CD1c-positive myeloid dendritic cell (primary cell): ENCODE measurements around the gene NRDE2.

ENCODE experiments used
- DNase-seq: peaks from one replicate; pipeline ENCODE4 v3.0.0-alpha.2; 2016; ENCODE audit errors: extremely low spot score

Gene NRDE2, protein sequence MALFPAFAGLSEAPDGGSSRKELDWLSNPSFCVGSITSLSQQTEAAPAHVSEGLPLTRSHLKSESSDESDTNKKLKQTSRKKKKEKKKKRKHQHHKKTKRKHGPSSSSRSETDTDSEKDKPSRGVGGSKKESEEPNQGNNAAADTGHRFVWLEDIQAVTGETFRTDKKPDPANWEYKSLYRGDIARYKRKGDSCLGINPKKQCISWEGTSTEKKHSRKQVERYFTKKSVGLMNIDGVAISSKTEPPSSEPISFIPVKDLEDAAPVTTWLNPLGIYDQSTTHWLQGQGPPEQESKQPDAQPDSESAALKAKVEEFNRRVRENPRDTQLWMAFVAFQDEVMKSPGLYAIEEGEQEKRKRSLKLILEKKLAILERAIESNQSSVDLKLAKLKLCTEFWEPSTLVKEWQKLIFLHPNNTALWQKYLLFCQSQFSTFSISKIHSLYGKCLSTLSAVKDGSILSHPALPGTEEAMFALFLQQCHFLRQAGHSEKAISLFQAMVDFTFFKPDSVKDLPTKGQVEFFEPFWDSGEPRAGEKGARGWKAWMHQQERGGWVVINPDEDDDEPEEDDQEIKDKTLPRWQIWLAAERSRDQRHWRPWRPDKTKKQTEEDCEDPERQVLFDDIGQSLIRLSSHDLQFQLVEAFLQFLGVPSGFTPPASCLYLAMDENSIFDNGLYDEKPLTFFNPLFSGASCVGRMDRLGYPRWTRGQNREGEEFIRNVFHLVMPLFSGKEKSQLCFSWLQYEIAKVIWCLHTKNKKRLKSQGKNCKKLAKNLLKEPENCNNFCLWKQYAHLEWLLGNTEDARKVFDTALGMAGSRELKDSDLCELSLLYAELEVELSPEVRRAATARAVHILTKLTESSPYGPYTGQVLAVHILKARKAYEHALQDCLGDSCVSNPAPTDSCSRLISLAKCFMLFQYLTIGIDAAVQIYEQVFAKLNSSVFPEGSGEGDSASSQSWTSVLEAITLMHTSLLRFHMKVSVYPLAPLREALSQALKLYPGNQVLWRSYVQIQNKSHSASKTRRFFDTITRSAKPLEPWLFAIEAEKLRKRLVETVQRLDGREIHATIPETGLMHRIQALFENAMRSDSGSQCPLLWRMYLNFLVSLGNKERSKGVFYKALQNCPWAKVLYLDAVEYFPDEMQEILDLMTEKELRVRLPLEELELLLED

DNA sequence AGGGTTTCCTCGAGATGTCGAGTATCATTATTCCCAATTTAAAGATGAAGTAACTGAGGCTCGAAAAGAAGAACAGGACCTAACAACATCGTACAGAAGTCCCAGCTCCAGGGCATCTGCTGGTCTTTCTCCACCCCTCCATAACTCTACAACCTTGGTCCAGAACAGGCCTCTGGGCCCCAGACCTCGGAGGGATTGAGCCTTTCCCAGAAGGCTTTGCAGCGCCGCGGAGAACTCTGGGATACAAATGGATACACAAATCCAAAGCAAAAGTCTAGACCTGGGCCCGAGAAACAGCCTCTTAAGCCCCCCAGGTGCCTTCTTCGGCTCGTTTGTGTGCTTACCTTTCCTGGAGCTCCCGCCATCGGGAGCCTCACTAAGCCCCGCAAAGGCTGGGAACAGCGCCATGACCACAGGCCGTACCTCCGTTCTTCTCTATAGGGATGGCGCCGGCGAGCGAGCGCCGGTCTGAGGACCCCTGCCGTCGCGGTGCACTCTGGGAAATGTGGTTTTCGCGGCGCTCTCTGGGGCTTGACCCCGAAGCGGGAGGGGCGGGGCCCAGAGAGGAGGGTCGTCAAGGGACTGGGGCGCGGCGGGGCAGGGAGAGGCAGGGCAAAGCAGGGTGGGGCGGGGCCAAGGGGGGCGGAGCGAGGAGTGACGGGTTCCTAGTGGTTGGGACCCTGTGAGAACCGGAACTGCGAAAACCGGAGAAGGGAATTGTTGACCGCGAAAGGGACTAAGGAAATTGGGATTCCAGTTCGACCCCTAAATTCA, at the start of gene NRDE2:
Gene NRDE2 (minus strand): TSS at position 445 of the 774 bp plus-strand sequence. CDS start 37 bp downstream, at position 408.
- DNase-seq: peak; percentile 94

DNA sequence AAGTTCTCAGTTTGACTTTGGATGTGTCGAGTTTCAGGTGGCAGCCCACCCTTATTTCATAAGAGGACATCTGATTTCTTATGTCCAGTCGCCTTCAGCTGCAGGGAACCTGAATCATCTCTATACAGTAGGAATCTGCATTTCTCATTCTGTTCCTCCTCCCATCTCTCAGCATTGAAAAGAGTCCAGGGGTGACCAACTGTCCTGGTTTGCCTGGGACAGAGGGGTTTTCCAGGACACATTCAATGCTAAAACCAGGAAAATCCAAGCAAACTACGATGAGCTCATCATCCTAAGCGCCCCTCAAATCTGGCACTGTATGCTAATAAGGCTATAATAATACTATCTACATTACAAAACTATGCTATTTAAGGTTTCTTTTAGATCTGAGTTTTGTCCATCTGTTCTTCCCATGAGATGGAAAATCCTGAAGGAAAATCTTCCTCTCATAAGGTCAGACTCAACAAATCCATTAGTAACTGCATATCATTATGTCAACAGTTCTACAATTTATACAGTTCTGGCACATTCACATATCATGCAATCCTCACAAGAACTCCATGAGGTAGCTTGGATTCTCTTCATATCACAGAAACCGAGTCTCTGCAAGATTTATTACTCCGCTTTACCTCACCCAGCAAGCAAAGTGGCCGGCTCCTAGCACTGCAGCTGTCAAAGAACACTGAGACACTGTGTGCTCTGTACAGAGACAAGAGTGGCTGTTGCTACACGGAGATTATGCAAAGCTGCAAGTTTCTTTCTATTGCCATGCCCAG, 49.5 kb upstream of the NRDE2 start:
- no peak for DNase-seq

DNA sequence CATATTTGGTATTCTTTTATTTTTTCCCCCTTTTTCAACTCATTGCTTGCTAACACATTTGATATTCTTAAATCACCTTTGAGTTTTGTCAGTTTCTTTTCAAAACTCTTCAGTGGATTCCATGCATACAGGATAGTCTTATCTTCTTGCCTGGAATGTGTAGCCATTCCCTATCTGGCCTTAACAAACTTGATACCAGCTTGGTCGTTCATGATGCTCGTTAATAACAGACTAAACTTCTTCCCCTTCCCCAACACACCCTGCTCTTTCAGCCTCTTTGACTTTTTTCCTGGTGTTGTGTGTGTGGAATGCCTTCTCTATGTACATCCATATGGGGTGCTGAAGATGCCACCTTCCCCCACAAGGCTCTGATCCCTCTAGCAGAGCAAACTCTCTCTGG, 47.4 kb upstream of the NRDE2 start:
- no peak for DNase-seq

DNA sequence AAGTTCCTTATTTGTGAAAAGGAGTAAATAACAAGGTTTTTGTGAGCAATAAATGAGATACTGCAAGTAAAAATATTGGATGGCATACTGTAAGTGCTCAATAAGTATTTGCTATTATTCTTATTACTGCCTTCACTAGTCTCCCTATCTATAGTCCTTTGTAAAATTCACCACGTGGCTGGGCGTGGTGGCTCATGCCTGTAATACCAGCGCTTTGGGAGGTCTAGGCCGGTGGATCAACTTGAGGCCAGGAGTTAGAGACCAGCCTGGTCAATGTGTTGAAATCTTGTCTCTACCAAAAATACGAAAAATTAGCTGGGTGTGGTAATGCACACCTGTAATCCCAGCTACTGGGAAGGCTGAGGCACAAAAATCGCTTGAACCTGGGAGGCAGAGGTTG, 46.5 kb upstream of the NRDE2 start:
- DNase-seq: no peak

DNA sequence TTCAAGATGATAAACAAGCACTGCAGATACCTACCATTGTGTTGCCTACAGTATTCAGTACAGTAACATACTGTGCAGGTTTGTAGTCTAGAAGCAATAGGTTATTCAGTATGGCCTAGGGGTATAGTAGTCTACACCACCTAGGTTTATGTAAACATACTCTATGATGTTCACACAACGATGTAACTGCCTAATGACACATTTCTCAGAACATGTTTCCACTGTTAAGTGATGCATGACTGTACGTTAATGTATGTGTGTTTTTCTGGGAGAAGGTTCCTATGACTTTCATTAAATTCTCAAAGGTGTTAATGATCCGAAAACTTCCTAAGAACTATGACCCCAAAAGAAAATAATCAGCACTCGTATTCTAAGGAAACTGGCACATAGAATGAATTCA, 44.2 kb upstream of the NRDE2 start:
- DNase-seq: no peak

DNA sequence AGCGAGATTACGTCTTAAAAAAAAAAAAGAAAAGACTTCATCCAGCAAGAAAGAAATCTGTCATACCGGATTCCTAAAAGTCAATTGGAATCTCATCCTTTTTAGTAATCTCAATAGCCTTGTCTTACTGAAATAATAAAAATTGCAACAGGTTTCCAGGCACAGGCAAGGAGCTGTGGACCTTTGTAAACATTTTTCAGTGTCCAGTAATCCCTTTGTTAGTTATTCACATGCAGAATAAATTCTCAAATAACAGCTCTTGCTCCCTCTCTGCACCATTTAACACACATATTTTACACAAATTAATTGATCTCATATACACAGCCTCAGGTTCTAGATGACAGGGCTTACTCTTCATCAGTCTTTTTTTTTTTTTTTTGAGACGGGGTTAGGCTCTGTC, 43.1 kb upstream of the NRDE2 start:
- no peak for DNase-seq

DNA sequence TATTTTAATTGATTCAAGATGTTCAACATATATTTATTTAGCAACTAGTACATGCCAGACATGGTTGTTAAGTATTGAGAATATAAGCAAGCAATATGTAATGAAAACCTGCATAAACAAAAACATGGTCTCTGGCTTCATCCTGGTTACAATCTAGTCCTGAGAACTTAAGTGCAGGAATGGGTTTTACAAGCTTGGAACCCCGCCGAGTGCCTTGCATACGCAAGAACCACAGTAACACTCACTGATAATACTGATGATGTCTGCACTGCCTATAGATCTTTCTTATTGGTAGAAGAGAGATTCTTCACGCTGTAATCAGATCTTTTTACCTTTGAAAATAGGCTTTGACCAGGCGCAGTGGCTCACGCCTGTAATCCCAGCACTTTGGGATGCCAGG, 42.1 kb upstream of the NRDE2 start:
- DNase-seq: no peak

DNA sequence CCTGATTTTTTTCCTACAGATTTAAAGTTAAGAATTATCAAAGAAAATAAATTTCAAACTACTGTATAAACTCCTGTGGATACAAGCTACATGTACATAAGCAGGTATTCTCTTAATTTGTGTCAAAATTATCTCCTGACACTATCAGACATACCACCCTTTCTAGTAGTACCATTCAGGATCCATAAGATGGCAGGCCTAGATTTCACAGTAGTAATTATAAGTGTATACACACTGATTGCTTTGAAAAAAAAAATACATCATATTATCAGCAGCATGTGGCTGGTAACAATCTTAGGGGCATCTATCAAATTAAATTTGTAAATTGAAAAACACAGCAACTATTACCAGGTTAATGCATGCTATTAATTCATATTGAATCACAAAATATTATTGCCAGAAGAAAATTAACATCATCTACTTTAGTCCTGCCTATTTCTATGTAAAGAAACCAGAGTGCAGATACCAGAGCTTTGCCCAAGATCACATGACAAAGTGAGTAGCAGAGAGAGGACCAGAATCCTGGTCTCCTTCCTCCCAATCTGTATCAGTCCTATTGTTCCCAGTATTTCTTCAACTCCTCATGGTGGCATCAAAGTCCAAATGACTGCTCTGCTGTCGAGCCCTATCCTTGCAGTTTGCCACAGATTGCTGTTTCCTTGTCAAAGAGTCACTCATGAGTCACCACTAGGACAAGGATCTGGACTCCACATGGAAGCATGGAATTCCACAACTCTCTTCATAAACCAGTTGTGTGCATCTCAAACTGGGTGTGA, 37.4 kb upstream of the NRDE2 start:
- DNase-seq: peak; percentile 15

DNA sequence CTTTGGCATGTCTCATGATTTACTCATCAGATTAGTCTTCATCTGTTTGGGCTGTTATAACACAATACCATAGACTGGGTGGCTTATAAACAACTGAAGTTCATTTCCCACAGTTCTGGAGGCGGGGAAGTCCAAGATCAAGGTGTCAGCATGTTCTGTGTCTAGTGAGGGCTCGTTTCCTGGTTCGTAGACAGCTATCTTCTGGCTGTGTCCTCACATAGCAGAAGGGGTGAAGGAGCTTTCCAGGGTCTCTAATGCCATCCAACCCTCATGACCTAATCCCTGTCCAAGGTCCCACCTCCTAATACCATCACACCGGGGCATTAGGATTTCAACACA, 30.8 kb upstream of the NRDE2 start:
- no peak for DNase-seq

DNA sequence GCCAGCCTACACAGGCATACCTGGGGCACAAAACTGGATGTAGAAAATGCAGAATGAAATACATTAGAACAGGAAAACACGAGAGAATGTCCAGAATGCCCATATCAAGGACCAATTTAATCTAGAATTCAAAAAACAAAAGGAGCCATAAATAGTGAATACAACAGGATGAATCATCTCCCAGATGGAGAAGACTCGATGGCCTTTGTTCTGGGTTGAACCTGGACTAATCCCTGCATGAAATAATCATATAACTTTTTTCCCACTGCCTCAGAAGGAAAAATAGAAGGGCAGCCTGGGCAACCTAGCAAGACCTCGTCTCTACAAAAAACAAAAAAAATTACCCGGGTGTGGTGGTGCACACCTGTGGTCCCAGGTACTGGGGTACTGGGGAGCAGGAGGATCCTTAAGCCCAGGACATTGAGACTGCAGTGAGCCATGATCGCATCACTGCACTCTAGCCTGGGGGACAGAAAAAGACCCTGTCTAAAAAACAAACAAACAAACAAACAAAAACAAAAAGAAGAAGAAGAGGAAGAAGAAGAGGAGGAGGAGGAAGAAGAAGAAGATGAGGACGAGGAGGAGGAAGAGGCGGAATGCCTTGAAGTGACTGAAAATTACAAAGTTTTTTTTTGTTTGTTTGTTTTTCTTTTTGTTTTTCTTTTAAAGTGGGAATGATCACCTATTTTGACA, 30.3 kb upstream of the NRDE2 start:
- no peak for DNase-seq

DNA sequence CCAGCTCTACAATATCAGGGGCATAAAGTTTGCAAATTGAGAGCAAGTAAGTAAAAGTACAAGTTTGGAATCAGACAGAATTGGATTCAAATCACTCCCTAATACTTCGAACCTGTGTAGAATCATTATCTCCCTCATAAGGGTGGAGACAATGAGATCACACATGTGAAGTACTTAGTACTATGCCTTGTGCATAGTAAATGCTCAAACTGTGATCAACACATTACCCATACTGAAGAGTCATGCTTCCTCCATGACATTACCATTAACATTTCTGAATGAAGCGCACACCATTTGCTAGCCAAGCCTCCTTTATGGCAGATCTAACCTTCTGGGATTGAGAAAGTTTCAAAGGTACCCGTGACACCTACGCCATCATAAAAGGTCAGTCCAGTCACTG, 26.6 kb upstream of the NRDE2 start:
- no peak for DNase-seq

DNA sequence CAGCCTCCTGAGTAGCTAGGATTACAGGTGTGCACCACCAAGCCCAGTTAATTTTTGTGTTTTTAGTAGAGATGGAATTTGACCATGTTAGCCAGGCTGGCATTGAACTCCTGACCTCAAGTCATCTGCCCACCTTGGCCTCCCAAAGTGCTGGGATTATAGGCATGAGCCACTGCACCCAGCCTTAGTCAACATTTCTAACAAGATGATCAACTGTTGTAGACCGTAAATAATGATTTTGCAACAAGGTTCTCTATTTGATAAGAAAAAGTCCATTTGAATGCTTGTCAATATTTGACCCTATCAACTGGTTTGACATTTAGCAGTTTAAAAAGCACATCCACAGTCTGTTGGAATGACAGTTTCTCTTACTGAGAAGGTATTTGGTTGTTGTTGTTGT, 25.2 kb upstream of the NRDE2 start:
- DNase-seq: no peak

DNA sequence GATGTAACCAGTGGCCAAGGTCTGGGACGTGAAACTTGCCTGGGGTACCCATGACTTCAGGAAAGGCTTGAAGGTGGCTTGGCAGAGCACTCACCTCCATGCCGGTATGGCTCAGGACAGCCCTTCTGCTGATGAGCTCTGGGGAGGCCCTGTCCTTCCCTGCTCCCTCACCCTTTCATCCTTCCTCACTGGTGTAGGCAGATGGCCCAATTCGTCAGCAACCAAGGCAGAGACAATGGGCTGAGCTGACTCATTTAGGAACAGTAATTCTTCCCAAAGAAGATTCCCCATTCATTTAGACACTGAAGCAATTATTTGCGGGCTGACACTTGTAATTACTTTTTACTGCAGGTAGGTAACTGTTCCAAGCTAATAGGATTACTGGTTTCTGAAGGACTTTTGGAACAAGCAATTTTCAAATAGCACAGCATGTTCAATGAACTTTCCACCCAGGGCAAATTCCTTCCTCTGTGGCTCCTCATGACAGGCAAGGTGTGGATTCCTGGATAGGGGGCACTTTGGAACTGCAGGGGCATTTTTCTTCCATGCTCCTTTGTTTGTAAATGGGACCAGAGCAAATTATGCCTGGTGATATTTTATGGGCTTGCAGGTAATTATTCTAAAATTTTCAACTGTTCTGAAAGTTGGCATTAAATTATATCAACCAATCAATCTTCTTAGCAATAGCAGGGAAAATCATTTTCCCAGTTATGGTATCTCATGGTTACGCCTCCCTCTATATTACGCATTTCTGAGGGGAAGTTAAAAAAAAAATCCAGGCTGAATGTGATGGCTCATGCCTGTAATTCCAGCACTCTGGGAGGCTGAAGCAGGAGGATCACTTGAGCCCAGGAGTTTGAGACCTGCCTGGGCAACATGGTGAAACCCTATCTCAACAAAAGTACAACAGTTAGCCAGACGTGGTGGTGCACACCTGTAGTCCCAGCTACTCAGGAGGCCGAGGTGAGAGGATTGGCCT, 24.1 kb upstream of the NRDE2 start:
- no peak for DNase-seq

DNA sequence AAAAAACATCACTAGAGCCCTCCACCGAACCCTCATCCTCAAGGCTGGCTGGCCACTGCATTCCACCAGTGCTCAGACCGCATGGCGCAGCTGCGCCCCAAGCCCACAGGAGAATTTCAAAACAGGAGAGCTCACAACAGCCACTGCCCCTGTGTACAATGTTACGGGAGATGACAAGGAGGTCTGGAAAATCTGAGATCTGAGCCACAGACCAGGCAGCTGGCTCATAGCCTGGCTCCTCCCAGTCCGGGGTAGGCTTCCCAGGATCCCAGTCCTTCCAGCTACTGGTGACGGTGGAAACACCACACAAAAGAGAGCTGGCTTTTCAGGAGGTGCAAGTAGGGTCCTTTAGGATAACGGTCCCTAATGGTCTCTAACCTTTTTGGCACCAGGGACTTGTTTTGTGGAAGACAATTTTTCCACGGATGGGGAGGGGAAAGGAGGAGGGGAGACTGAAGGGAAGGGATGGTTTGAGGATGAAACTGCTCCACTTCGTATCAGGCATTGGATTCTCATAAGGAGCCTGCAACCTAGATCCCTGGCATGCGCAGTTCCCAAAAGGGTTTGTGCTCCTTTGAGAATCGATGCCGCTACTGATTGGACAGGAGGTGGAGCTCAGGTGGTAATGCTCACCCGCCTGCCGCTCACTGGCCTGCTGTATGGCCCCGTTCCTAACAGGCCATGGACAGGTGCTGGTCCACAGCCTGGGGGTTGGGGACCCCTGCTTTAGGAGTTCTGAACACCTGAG, 23.0 kb upstream of the NRDE2 start:
- DNase-seq: no peak

DNA sequence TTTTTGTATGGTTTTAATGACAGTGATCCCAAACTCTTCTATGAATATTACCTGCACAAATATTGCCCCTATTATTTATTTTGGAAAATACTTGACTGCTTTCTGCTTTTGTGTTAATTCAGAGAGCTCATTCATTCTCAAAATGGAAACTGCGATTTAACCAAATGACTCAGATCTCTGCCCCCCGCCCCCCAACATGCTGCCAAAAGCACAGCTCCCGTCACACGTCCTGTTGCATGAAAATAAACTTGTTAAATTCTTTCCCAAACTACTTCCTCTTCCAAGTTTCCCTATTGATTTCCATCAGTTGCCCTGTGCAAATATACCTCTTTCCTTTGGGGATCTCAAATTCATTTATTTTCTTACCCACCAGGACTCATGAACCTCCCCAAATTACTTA, 18.0 kb upstream of the NRDE2 start:
- DNase-seq: peak; percentile 8

DNA sequence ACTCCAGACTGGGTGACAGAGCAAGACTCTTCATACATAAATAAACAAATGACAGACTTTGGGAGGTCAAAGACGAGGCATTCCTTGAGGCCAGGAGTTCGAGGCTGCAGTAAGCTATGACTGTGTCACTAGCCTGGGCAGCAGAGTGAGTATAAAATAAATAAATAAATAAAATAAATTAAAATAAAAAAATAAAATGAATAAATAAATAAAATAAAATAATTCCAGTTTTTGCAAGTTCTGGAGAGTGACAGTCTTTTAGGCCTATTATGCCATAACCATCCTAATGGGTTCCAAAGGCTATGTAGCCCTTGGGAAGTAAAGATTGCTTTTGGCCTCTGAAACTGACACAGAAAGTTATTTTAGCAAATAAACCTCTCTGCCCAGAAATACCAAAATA, 16.5 kb upstream of the NRDE2 start:
- DNase-seq: no peak

DNA sequence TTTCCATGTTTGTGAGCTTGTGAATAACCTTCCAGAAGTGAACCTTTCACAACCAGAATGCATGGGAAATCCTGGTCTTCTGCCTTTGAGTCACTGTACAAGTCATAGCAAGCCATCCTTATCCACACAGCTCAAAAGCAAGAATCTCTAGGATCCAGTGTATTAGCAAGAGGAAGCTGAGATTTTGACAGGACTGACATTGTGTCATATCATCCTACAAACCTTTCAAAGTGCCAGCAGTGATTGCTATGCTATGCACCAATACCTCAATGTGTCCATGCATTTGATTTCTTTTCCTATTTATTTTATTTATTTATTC, 13.5 kb upstream of the NRDE2 start:
- DNase-seq: peak; percentile 17
